PC-9 (cell line): Measurements from ENCODE around the gene LGI4. TPM values are rescaled to one million over a fixed set of nuclear protein-coding genes. Genes with fewer than 3 reads are reported as not detected.

Source experiments
- BruUV-seq: library from RNA; stranded (reverse); fragments of 400-500 nt; replicated peaks from 2 replicates; lab custom pipeline; 2021; lab: Mats Ljungman, UMichigan
- CTCF ChIA-PET: fragments of 300-600 bp; sonication (Branson Sonifier 250); formaldehyde crosslinking; loops from one replicate; lab custom pipeline; 2022; ENCODE audit warnings: antibody characterized with exemption; lab: Charles Lee
- POLR2A ChIA-PET: fragments of 300-600 bp; sonication (Branson Sonifier 250); formaldehyde crosslinking; loops from one replicate; lab custom pipeline; 2022; ENCODE audit warnings: antibody characterized with exemption; ENCODE audit not compliant: unreplicated experiment; lab: Charles Lee
- DNase-seq, 2 experiments: peaks; one replicate each; pipeline versions ENCODE4 v3.0.0 to v3.0.0-alpha.2; 2015 to 2022; ENCODE audit warnings: mixed read lengths in 1 of 2
- H2AFZ ChIP-seq: fragments of 200-600 bp; sonication (generic); 2 replicates; pipeline ENCODE4 v1.8.1; 2017; ENCODE audit warnings: antibody characterized with exemption
- H3F3A ChIP-seq: fragments of 200-600 bp; sonication (generic); 2 replicates; pipeline ENCODE4 v1.8.1; 2017; ENCODE audit warnings: antibody characterized with exemption, mild to moderate bottlenecking, low read depth; ENCODE audit not compliant: insufficient read depth
- H3K27ac ChIP-seq: fragments of 200-600 bp; sonication (generic); 2 replicates; pipeline ENCODE4 v1.6.1; 2016; ENCODE audit warnings: mixed run types
- H3K27me3 ChIP-seq: fragments of 200-600 bp; sonication (generic); 2 replicates; pipeline ENCODE4 v1.6.1; 2016; ENCODE audit warnings: low read depth, mixed run types; ENCODE audit not compliant: insufficient read depth
- H3K36me3 ChIP-seq: fragments of 200-600 bp; sonication (generic); 2 replicates; pipeline ENCODE4 v1.6.1; 2016; ENCODE audit warnings: low read depth, mixed run types
- H3K4me1 ChIP-seq: fragments of 200-600 bp; sonication (generic); replicated peaks from 2 replicates; pipeline ENCODE4 v1.6.1; 2016; ENCODE audit warnings: mixed run types; ENCODE audit not compliant: insufficient read depth
- H3K4me2 ChIP-seq: fragments of 200-600 bp; sonication (generic); 2 replicates; pipeline ENCODE4 v1.6.1; 2017; ENCODE audit warnings: mixed run types
- H3K4me3 ChIP-seq: fragments of 200-600 bp; sonication (generic); 2 replicates; pipeline ENCODE4 v1.6.1; 2016; ENCODE audit warnings: mixed run types
- H3K79me2 ChIP-seq: fragments of 200-600 bp; sonication (generic); 2 replicates; pipeline ENCODE4 v1.6.1; 2017; ENCODE audit warnings: low read depth, mixed run types
- H3K9me2 ChIP-seq: fragments of 200-600 bp; sonication (generic); 2 replicates; pipeline ENCODE4 v1.8.1; 2017; ENCODE audit warnings: mild to moderate bottlenecking; ENCODE audit not compliant: insufficient read depth
- H3K9me3 ChIP-seq: fragments of 200-600 bp; sonication (generic); 2 replicates; pipeline ENCODE4 v1.8.1; 2016; ENCODE audit warnings: low read depth; ENCODE audit not compliant: insufficient read depth
- H4K20me1 ChIP-seq: fragments of 200-600 bp; sonication (generic); 2 replicates; pipeline ENCODE4 v1.8.1; 2017; ENCODE audit not compliant: insufficient read depth
- CTCF ChIP-seq: fragments of 200-600 bp; sonication (generic); conservative IDR thresholded peaks from 2 replicates; pipeline ENCODE4 v1.6.1; 2017; ENCODE audit warnings: mixed run types, antibody characterized with exemption, mild to moderate bottlenecking, moderate library complexity
- EZH2 ChIP-seq: fragments of 200-600 bp; sonication (generic); IDR thresholded peaks from 2 replicates; pipeline ENCODE4 v1.8.0; 2017; ENCODE audit warnings: antibody characterized with exemption, low read depth
- intact Hi-C: fragments of 100-400 bp; cut with micrococcal nuclease; formaldehyde crosslinking; loops from one replicate; pipeline ENCODE4 v1.10.0; 2022; ENCODE audit not compliant: unreplicated experiment
- total RNA-seq: library from RNA; stranded (reverse); gene quantifications from 2 replicates; pipeline ENCODE4 v1.2.3, GENCODE V29; 2021

Gene LGI4
- total RNA-seq, 1 experiment from 2014 or later: 1.2 TPM

- BruUV-seq: no TSS peak
- no peak for TF ChIP-seq CTCF
- no peak for TF ChIP-seq EZH2
- Histone ChIP-seq H3K27ac (no peak overlapping the region), H2AFZ (no peak overlapping the region), H3K4me2 (no peak overlapping the region), H3K27me3 (no peaks in the 10 kb centered on the region), H3K36me3 (no peaks in the 10 kb centered on the region), H3K79me2 (no peaks in the 10 kb centered on the region), H3K9me3 (no peaks in the 10 kb centered on the region), H3K9me2 (no peaks in the 10 kb centered on the region), H3K4me3 (no peak overlapping the region), H3F3A (peaks cover 23% of the 10 kb centered on the region), H4K20me1 (no peaks in the 10 kb centered on the region), H3K4me1 (peaks cover 18% of the 10 kb centered on the region)
- ChIA-PET CTCF (no interaction called here), POLR2A (no interaction called here)
- no peak for DNase-seq
- intact Hi-C loops: no loop called here
Observed at GRCh38 chr19:35106291-35106583, 28.6 kb downstream of the LGI4 start.

GRCh38 chr19:35105411-35106290 is 29.2 kb downstream of the LGI4 start:
- TF ChIP-seq EZH2: no peak
- TF ChIP-seq CTCF: no peak
- H3F3A ChIP-seq: peaks cover 23% of the 10 kb centered on the region
- no peak overlapping the region for H3K4me3 ChIP-seq
- ChIA-PET POLR2A (no interaction called here), CTCF (no interaction called here)
- H3K4me1 ChIP-seq: peaks cover 18% of the 10 kb centered on the region
- H3K79me2 ChIP-seq: no peaks in the 10 kb centered on the region
- no peaks in the 10 kb centered on the region for H4K20me1 ChIP-seq
- no TSS peak for BruUV-seq
- H3K9me2 ChIP-seq: no peaks in the 10 kb centered on the region
- H2AFZ ChIP-seq: no peak overlapping the region
- no peak for DNase-seq
- intact Hi-C loops: no loop called here
- H3K27me3 ChIP-seq: no peaks in the 10 kb centered on the region
- no peaks in the 10 kb centered on the region for H3K36me3 ChIP-seq
- H3K27ac ChIP-seq: no peak overlapping the region
- H3K4me2 ChIP-seq: no peak overlapping the region
- no peaks in the 10 kb centered on the region for H3K9me3 ChIP-seq

- intact Hi-C loops: no loop called here
- H3K36me3 ChIP-seq: no peaks in the 10 kb centered on the region
- no peaks in the 10 kb centered on the region for H3K27me3 ChIP-seq
- no peak overlapping the region for H2AFZ ChIP-seq
- H3F3A ChIP-seq: peaks cover 23% of the 10 kb centered on the region; the same call in 1 of the 2 replicates
- no peak overlapping the region for H3K27ac ChIP-seq
- no TSS peak for BruUV-seq
- TF ChIP-seq EZH2: no peak
- no peak for TF ChIP-seq CTCF
- H3K9me3 ChIP-seq: no peaks in the 10 kb centered on the region
- H3K4me1 ChIP-seq: peaks cover 18% of the 10 kb centered on the region
- no peaks in the 10 kb centered on the region for H3K9me2 ChIP-seq
- no peak overlapping the region for H3K4me2 ChIP-seq
- H3K79me2 ChIP-seq: no peaks in the 10 kb centered on the region
- no peaks in the 10 kb centered on the region for H4K20me1 ChIP-seq
- no peak overlapping the region for H3K4me3 ChIP-seq
- no peak for DNase-seq
- ChIA-PET CTCF (no interaction called here), POLR2A (no interaction called here)
Observed at GRCh38 chr19:35105047-35105410, 29.8 kb downstream of the LGI4 start.
